Omental fat pad (tissue), 4 donors: ENCODE data around the gene NECAP2. TPM values are rescaled to one million over a fixed set of nuclear protein-coding genes. Genes with fewer than 3 reads are reported as not detected.
A peak's percentile ranks its signal among the peaks of the same experiment; 100 is the strongest.
"Not testable (repeated sequence)": the region's sequence is repeated elsewhere in the genome, so short reads cannot be mapped to it uniquely, and the experiment has no call there.

ENCODE experiments used
- ATAC-seq: fragments of 150-250 bp; one replicate; pipeline ENCODE4 v1.9.1; 2016; ENCODE audit warnings: mild to moderate bottlenecking, moderate library complexity; ENCODE audit not compliant: low FRiP score
- DNase-seq: peaks from one replicate; pipeline ENCODE4 v3.0.0-alpha.2; 2019; ENCODE audit warnings: low spot score
- total RNA-seq, 4 donors: library from RNA; depleted of rRNA; stranded (reverse); fragments of >200 nt; gene quantifications; one replicate each; pipeline ENCODE4 v1.1.0, GENCODE V29; 2016
- TF ChIP-seq, protein P1 (sequence below), 3 donors: fragments of 450-650 bp; IDR thresholded peaks; one replicate each; pipeline ENCODE4 v1.5.1; 2016 to 2017; ENCODE audit warnings: antibody characterized with exemption in 3 of 3, mild to moderate bottlenecking in 3 of 3, moderate library complexity in 2 of 3

NECAP2 gene
- total RNA-seq, 4 donors from 2014 or later: 46.9 to 89.5 (median 60.4) TPM

- TF ChIP-seq, protein P1, sequence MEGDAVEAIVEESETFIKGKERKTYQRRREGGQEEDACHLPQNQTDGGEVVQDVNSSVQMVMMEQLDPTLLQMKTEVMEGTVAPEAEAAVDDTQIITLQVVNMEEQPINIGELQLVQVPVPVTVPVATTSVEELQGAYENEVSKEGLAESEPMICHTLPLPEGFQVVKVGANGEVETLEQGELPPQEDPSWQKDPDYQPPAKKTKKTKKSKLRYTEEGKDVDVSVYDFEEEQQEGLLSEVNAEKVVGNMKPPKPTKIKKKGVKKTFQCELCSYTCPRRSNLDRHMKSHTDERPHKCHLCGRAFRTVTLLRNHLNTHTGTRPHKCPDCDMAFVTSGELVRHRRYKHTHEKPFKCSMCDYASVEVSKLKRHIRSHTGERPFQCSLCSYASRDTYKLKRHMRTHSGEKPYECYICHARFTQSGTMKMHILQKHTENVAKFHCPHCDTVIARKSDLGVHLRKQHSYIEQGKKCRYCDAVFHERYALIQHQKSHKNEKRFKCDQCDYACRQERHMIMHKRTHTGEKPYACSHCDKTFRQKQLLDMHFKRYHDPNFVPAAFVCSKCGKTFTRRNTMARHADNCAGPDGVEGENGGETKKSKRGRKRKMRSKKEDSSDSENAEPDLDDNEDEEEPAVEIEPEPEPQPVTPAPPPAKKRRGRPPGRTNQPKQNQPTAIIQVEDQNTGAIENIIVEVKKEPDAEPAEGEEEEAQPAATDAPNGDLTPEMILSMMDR (IDR thresholded peaks at IDR 0.05): no peak
- no peak for ATAC-seq
- no peak for DNase-seq
These were observed 50.6 kb downstream of the NECAP2 start for GRCh38 chr1:16491056-16491675.

DNA sequence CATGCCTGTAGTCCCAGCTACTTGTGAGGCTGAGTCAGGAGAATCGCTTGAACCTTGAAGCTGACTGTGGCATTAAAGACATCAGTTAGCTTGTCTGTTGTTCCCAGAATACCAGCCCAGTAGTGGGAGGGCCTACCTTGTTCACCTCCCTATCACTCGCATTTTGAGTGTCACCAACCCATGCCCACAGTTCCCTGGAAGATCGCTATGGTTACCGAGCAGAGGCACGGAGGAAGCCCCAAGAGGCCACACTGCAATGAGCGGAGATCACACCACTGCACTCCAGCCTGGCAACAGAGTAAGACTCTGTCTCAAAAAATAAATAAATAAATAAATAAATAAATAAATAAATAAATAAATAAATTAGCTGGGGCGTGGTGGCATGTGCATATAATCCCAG, 52.4 kb downstream of the NECAP2 start:
- not testable (repeated sequence) for ATAC-seq, DNase-seq

- not testable (repeated sequence) for DNase-seq, ATAC-seq
These were observed 53.2 kb downstream of the NECAP2 start for GRCh38 chr1:16493731-16494130.

GRCh38 chr1:16497474-16497904, 57.0 kb downstream of the NECAP2 start:
- ATAC-seq, DNase-seq: not testable (repeated sequence)

DNA sequence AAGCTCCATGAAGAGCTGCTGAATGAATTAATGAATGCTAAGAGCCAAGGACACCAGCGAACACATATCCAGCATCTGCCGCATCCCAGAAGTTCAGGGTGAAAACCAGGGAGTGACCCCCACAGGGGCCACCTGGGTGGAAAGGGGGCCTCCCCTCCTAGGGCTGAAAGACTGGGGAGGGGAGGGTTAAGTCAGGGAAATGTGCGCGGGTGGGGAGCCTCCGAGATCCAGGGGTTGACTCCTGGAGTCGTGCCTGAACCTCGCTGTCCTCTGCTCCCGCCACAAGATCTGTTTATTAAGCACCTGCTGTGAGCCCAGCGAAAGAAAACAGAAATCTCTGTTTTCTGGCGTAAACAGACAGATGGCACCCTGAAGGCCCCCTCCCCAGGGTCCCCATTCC, 57.5 kb downstream of the NECAP2 start:
- ATAC-seq, DNase-seq: not testable (repeated sequence)

- DNase-seq (peak; percentile 55), ATAC-seq (peak; percentile 94)
- TF ChIP-seq, protein P1 (IDR thresholded peaks at IDR 0.05): no peak
These were observed 58.3 kb downstream of the NECAP2 start for GRCh38 chr1:16498573-16499413.

- DNase-seq, ATAC-seq: not testable (repeated sequence)
These were observed 59.9 kb downstream of the NECAP2 start for GRCh38 chr1:16500466-16500865.

GRCh38 chr1:16500975-16501374, 60.5 kb downstream of the NECAP2 start:
- DNase-seq, ATAC-seq: not testable (repeated sequence)

DNA sequence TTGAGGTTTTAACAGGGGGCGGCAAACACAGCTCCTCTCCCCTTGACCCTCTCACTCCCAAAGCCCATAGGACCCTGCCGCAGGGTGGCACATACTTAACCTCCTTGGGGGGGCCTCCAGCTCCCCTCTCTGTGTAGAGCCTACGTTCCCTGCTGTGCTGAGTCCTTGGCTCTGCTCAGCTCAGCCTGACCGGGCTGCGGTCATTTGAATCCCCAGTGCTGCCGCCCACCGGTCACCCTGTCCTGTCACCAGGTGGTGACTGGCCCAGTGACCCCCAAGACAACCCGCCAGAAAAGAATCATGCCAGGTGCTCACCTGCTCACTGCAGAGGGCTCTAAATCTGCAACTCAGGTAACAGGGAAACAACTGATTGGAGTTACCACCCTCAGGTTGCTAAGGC, 60.9 kb downstream of the NECAP2 start:
- DNase-seq, ATAC-seq: not testable (repeated sequence)

DNA sequence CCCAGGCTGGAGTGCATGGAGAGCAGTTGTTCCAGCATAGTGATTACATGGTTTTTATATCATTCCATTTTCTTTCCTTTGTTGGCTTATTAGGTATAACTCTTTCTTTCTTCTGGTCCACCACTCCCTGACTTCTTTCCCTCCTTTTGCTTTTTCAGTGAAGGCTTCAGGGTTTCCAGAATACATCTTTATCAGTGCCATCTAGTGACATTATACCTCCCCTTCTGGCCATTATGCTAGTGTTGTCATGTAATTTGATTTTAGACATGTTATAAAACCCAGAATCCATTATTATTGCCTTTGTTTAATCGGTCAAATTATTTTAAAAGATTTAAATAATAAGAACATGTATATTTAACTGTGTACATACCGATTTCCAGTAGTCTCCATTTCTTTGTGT, 63.0 kb downstream of the NECAP2 start:
- DNase-seq: no peak
- ATAC-seq: no peak
- TF ChIP-seq, protein P1 (IDR thresholded peaks at IDR 0.05): no peak

DNA sequence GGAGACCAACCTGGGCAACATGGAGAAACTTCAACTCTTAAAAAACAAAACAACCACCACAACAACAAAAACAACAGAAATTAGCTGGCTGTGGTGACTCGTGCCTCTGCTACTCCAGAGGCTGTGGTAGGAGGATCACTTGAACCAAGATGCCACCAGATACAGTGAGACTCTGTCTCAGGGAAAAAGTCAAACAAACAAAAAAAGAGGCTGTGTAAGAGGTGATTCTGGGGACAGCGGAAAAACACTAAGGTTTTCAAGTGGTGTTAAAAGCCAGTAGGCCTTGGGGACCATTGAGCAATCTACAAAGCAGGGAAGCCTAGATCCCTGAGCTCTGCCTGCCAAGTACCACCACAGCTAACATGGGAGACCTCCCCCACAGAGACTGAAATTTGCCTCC, 65.3 kb downstream of the NECAP2 start:
- DNase-seq, ATAC-seq: not testable (repeated sequence)

DNA sequence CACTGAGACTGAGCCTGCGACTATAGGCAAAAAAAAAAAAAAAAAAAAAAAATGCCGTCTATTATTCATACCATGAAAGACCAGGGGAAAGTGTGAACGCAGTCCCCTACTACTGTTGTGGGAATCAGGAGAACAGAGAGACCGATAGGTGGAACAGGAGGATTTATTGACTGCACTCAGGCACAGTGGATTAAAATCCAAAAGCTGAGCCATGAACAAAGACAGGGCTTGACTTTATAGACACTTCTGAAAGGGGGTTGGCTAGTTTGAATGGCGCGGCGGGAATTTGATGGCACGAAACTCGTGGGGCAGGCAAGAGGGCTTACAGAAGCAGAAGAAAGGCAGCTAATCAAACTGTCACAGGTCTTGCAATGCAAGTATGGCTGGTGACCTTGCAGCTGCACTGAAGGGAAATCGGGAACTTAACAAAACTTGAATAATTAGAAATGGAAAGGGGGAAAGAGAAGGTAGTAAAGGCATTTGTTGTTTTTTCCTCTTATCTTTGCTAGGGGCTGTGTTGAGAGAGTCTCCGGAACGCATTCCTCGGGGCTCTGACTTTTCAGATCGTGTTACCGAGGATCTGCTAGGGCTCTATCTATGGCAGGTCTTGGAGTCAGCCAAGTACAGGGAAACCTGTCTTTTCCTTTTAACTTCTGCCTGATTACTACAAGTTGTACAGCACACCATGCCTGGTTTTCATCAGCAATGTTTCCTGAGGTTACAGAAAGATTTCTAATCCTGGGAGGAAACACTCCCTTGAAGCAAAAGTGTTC, 66.0 kb downstream of the NECAP2 start:
- DNase-seq: not testable (repeated sequence)
- peak; percentile 54 for ATAC-seq

DNA sequence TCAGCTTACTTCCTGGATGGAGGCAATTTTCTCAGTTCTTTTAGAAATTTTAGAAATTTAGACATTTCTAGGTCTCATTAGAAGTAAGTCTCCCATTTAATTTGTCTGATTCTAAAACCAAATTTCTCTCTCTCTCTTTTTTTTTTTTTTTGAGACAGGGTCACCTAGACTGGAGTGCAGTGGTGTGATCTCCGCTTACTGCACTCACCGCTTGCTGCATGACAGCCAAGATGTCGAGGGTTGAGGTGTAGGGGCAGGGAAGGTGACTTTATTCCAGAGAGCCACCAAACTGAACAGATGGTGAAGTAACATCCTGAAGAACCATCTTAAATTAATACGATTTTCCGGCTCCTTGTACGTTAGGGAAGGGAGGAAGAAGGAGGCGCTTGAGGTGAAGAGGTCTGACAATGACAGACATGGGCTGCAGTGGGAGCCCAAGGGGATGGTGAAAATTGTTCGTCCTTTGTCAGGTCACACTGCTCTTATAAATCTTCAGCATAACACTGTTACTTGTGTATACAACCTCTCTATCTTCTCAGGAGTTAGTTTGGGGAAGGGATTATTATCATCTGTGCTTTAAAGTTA, 68.4 kb downstream of the NECAP2 start:
- DNase-seq, ATAC-seq: not testable (repeated sequence)
